ENCODE measurements around the gene EGF.
A peak's percentile ranks its signal among the peaks of the same experiment; 100 is the strongest.

EGF gene

DNA sequence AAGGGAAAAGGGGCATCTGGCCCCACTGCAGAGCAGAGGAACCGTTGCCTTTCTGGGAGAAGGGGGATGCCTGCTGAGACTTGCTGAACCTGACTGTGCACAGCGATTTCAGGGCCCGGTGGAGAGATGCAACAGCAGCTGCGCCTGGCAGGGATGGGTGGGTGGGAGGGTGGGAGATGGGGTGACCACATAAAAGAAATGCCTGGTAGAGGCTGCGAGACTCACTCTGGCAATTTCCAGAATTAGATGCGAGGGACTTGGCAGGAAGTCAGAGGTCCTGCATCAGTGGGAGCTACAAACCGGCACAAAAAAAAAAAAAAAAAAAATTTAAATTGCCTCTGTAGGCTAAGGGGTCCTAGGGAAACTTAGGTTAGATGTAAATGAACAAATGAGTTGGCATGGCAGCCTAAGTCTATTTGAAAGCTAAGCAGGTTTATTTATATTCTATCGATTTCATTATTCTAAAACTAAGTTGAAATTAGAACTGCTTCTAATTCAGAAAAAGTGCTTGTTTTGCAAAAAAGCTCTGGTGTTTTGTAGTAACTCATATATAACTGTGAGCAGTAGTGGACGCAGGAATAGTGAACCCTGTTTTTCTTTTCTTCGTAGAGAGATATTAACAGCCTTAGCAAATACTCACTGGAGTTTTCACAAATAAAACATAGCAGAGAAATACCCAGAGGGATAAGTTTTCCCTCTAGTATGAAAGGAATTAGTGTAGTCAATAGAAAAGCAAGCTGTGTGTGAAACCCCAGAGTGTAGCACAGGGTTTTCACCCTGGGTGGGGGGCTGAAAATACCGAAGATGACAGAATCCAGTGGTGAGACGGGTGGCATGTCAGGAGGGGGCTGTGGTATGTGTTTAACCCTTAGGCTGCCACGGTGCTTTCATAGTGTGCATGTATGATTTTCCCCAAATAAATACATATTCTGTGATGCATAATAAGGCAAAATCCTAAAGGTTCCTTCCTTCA is 130.1 kb downstream of the EGF start:
- DNase-seq: no peak

DNA sequence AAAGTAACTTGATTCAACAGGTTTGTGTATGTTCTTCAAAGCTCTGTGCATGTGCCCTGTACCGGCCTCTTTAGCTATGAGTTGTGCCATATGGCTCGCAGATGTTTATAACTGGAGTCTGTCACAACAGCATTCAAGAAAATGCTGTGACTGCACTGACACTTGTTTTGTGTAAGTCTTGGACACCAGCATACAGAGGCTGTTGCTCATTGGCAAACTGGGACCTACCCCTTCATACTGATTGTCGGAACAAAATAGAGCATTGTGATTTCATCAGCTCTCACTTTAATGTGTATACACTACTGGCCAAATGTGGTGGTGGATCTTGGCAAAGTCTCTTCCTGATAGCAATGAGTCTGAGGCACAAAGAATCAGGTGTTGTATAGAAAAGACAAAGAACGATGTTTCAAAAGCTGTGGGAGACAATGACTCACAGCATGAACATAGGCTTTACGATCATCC is 133.9 kb downstream of the EGF start:
- peak in 1 of 3 experiments; percentile 25 for DNase-seq

DNA sequence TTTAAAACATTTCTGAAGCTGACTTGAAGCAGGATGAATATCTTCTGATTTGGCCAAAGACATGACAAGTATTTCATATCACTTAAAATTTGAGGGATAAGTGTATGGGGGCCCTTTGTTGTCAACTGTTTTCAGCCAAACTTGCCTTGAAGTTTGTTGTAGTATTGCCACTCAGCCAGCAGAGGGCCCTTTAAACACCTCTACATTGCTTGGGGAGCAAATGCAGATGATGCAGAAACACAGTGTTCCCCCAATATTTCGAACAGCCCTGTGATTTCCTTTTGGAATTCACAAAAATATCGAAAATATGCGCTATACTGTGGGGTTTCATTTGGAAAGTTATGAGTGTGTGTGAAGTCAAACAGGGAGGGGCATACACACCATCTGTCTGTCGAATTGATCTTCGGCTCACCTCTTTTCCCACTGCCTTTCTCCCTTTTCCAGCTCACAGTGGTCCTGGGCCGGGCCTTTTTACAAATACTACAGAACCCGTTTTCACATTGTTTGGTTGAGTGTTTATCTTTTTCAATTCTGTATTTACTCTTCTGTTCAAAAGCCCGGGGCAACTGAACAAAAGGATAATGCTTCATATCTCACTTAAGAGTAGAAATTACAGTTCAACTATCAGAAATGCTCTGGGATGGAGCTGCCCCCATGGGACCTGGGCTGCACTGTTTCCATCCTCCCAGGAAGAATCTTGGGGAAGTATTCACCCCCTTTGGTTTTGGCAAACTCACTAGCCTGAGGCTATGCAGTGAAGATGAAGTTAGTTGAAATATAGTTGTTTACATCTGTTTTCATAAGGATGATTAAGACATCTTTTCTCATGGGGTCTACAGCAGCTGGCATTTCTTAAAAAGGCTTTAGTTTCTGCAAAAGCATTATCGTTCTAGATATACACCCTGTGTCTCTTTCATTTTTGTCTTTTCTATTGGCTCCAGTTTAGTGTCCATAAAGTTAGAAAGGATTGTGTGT is 137.6 kb downstream of the EGF start:
- peak; percentile 13 to 67 (median 37) for DNase-seq

DNA sequence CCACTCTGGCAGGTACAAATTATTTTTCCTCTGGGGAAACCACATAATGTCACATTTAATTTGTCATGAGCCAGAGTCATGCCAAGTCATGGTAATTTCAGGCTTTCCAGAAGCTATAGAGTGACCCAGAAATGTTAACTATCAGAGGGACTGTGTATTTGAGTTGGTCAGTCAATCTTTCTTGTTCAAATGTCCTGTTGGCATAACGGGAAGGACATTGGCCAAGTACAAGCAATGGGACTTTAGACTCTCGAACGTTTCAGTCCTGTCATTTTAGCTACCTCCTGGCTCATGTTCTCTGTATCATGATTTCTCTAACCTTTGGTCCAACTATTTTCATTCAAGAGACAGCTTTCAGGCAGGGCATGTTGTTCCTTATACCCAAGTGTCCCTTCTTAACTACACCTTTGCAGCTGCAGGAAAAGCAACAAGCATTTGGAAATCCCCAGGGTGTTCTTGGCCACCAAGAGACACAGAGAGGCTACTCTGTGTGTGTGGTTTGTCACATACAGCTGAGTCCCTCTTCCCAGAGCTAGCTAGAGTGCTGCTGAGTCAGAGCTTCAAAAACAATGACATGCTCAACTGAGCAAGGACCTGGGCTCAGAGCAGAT is 142.6 kb downstream of the EGF start:
- DNase-seq: peak in 1 of 3 experiments; percentile 24

DNA sequence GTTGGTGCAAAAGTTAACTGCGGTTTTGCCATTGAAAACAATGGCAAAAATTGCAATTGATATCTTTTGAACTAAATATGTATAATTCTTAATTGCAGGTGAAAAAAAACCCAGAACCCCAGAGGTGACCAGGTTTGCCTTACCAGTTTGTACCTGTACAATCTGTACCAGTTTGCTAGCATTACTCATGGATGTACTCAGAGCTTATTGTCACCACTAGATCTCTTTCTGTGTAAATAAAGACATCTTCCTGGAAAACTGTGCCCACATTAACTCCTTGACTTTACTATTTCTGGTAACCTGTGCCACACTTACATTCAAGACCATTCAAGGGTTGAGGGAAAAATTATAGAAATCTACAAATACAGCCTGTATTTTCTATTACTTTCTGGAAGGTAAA is 146.0 kb downstream of the EGF start:
- DNase-seq: no peak

DNA sequence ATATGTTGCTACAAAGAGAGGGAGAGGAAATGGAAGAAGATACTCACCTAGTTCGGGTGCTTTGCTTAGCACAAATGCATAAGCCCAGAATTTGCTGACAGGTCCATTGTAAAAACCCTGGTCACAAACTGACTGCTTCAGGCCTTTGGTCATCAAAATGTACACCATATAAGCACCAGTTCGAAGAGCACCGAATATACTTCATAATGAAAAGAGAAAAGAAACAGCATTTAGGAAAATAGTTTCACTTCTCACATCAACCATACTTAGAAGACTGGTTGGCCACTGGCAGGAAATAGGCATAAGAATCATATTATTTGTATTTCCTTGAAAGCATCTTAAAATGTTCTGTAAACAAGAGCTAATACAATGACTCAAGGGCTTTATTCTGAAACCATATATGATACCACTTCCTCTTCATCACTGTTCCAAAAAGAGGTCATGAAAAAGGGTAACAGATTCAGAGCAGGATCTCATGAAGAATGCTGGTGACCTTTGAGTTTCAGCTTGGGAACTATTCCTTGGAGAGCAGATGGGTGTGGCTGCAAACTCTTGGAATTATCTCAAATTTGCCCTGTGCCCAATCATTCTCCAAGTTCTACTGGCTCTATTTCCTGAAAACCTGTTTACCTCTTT is 147.0 kb downstream of the EGF start:
- DNase-seq: no peak

DNA sequence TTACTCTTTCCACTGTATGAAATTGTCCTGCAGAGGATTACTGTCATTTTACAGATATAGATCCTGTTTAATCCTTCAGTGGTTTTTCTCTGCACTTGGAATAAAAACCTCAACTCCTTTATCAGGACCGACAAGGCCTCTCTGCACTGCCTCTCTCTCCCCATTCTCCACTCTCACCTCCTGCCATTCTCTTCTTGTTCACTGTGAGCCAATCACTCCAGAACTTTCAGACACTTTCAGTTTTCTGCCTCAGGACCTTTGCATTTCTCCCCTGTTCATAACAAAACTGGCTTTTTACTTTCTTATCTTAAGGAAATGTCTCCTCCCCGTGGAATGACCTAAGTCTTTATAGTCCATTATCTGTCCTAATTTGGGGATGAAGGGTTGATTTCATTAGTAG is 148.4 kb downstream of the EGF start:
- DNase-seq: no peak
